Measurements from ENCODE around the gene ABLIM2.

- TF ChIP-seq CTCF (IDR thresholded peaks at IDR 0.05 in 2 of 3, conservative IDR thresholded peaks at IDR 0.05 in 1 of 3; ENCODE audit: control insufficient read depth in 2 of 3, extremely low read depth in 1 of 3, insufficient read depth in 1 of 3, low read depth in 3 of 3, low read length in 3 of 3) (no peak), ZBTB4 (CRISPR knock-in tag; IDR thresholded peaks at IDR 0.05) (no peak), NRF1 (conservative IDR thresholded peaks at IDR 0.05; ENCODE audit: low read depth, low read length) (no peak), SIN3A (IDR thresholded peaks at IDR 0.05; ENCODE audit: low read depth, low read length) (no peak), POLR2A (IDR thresholded peaks at IDR 0.05; ENCODE audit: low read depth, low read length) (no peak), SIX5 (IDR thresholded peaks at IDR 0.05; ENCODE audit: low read depth, low read length, severe bottlenecking) (no peak), ASH2L (IDR thresholded peaks at IDR 0.05; ENCODE audit: borderline replicate concordance, low read depth) (no peak), CUX1 (IDR thresholded peaks at IDR 0.05; ENCODE audit: insufficient replicate concordance, low read depth, low read length) (no peak), MTA3 (IDR thresholded peaks at IDR 0.05; ENCODE audit: borderline replicate concordance, low read length) (no peak), YY1 (IDR thresholded peaks at IDR 0.05; ENCODE audit: low read depth, low read length) (no peak)
Observed at GRCh38 chr4:8105306-8106100, 53.1 kb downstream of the ABLIM2 start.
